Ovary (tissue), 3 donors: ENCODE data around the gene TPM4.

ENCODE experiments used
- EP300 ChIP-seq: sonication (generic); formaldehyde crosslinking; IDR thresholded peaks from one replicate; pipeline ENCODE4 v1.6.1; 2017; ENCODE audit warnings: antibody characterized with exemption
- POLR2A ChIP-seq: fragments of 450-650 bp; IDR thresholded peaks from one replicate; pipeline ENCODE4 v1.6.1; 2017; ENCODE audit warnings: antibody characterized with exemption, mild to moderate bottlenecking, moderate library complexity
- TF ChIP-seq, protein P1 (sequence below), 3 donors: fragments of 450-650 bp in 2 of 3; fragments of 200-600 bp in 1 of 3; IDR thresholded peaks; one replicate each; pipeline versions ENCODE4 v1.5.1 to v1.8.0; 2016 to 2022; ENCODE audit warnings: antibody characterized with exemption in 3 of 3, mild to moderate bottlenecking in 1 of 3
- donor health status: DM: no; HTN: no; CAD: no.

DNA sequence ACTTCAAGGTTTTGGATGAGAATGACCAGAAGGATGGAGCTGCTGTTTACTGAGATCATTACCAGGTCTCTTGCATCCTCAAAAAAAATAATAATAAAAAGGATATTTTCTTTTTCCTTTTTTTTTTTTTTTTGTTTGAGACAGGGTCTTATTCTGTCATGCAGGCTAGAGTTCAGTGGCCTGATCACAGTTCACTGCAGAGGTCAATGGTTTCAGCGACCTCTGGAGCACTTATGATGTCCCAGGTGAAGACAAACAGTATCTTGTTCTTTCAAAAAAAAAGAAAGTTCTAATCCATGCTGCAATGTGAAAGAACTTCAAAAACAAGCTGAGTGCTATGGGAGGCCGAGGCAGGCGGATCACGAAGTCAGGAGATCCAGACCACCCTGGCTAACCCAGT, 30.4 kb upstream of the TPM4 start:
- TF ChIP-seq, protein P1, sequence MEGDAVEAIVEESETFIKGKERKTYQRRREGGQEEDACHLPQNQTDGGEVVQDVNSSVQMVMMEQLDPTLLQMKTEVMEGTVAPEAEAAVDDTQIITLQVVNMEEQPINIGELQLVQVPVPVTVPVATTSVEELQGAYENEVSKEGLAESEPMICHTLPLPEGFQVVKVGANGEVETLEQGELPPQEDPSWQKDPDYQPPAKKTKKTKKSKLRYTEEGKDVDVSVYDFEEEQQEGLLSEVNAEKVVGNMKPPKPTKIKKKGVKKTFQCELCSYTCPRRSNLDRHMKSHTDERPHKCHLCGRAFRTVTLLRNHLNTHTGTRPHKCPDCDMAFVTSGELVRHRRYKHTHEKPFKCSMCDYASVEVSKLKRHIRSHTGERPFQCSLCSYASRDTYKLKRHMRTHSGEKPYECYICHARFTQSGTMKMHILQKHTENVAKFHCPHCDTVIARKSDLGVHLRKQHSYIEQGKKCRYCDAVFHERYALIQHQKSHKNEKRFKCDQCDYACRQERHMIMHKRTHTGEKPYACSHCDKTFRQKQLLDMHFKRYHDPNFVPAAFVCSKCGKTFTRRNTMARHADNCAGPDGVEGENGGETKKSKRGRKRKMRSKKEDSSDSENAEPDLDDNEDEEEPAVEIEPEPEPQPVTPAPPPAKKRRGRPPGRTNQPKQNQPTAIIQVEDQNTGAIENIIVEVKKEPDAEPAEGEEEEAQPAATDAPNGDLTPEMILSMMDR (IDR thresholded peaks at IDR 0.05), result no peak
- no peak for TF ChIP-seq EP300
- TF ChIP-seq POLR2A, result no peak
